Common myeloid progenitor, CD34-positive (primary cell): ENCODE data around the gene MCM10.

ENCODE experiments used
- CTCF ChIA-PET: fragments of 350-600 bp; sonication (Branson Sonifier 250); formaldehyde crosslinking; loops from one replicate; lab custom pipeline; 2021; ENCODE audit warnings: antibody characterized with exemption; lab: Charles Lee
- POLR2A ChIA-PET: fragments of 350-600 bp; sonication (Branson Sonifier 250); formaldehyde crosslinking; loops from one replicate; lab custom pipeline; 2021; ENCODE audit warnings: antibody characterized with exemption; lab: Charles Lee
- DNase-seq, 3 donors: peaks; one replicate each; pipeline versions ENCODE4 v3.0.0 to v3.0.0-alpha.2; 2013
- H3K27ac ChIP-seq, 2 experiments: 1 replicate in 1 of 2; 2 replicates in 1 of 2; pipeline ENCODE4 v1.7.0; 2013; ENCODE audit warnings: inconsistent platforms in 2 of 2, low read length in 2 of 2, mild to moderate bottlenecking in 2 of 2, low read depth in 1 of 2, moderate library complexity in 1 of 2; ENCODE audit not compliant: severe bottlenecking in 2 of 2, insufficient read depth in 1 of 2, poor library complexity in 1 of 2
- H3K27me3 ChIP-seq, 5 experiments: replicated peaks in 2 of 5; 1 replicate in 3 of 5; 2 replicates in 2 of 5; pipeline versions ENCODE4 v1.6.1 to v1.7.0; 2013; ENCODE audit warnings: low read length in 4 of 5, mild to moderate bottlenecking in 2 of 5, moderate library complexity in 2 of 5, inconsistent platforms in 1 of 5; ENCODE audit not compliant: insufficient read depth in 5 of 5, control insufficient read depth in 4 of 5
- H3K36me3 ChIP-seq, 4 experiments: 1 replicate in 2 of 4; 2 replicates in 2 of 4; pipeline versions ENCODE4 v1.6.1 to v1.7.0; 2013; ENCODE audit warnings: low read length in 3 of 4, control low read depth in 1 of 4, mild to moderate bottlenecking in 1 of 4; ENCODE audit not compliant: control insufficient read depth in 4 of 4, insufficient read depth in 4 of 4
- H3K4me1 ChIP-seq, 4 experiments: 1 replicate in 3 of 4; 2 replicates in 1 of 4; pipeline versions ENCODE4 v1.6.1 to v1.7.1; 2013; ENCODE audit warnings: low read length in 3 of 4, mild to moderate bottlenecking in 3 of 4, control low read depth in 1 of 4, inconsistent platforms in 1 of 4, moderate library complexity in 1 of 4; ENCODE audit not compliant: control insufficient read depth in 4 of 4, insufficient read depth in 4 of 4; ENCODE audit errors: control extremely low read depth in 1 of 4
- H3K4me3 ChIP-seq, 7 experiments: 1 replicate in 4 of 7; 2 replicates in 3 of 7; pipeline versions ENCODE4 v1.5.1 to v1.7.0; 2013; ENCODE audit warnings: mild to moderate bottlenecking in 7 of 7, low read length in 6 of 7, moderate library complexity in 6 of 7, inconsistent platforms in 2 of 7, low read depth in 2 of 7, control low read depth in 1 of 7; ENCODE audit not compliant: insufficient read depth in 4 of 7, control insufficient read depth in 1 of 7; ENCODE audit errors: extremely low read depth in 1 of 7
- H3K9me3 ChIP-seq, 5 experiments: 1 replicate in 4 of 5; 2 replicates in 1 of 5; pipeline versions ENCODE4 v1.6.1 to v1.7.1; 2013; ENCODE audit warnings: low read length in 4 of 5, mild to moderate bottlenecking in 2 of 5, inconsistent platforms in 1 of 5, low read depth in 1 of 5, moderate library complexity in 1 of 5; ENCODE audit not compliant: control insufficient read depth in 4 of 5, insufficient read depth in 2 of 5; ENCODE audit errors: control extremely low read depth in 1 of 5
- WGBS: methylation state at CpG from one replicate; pipeline ENCODE4 v1.1.5; 2013; ENCODE audit not compliant: insufficient coverage; 5-methylcytosine and 5-hydroxymethylcytosine counted together

The MCM10 gene

GRCh38 chr10:13120786-13121499 is 40.4 kb upstream of the MCM10 start:
- Histone ChIP-seq H3K27ac (no peak overlapping the region), H3K4me3 (no peak overlapping the region), H3K9me3 (no peaks in the 10 kb centered on the region), H3K4me1 (peaks cover 3 to 25% (median 16%) of the 10 kb centered on the region in 4 experiments), H3K36me3 (peaks cover 2 to 58% (median 22%) of the 10 kb centered on the region in 4 experiments), H3K27me3 (no peaks in the 10 kb centered on the region)
- WGBS = 93% methylated on average over 4 of the region's 10 CpGs
- POLR2A ChIA-PET = no interaction called here
- CTCF ChIA-PET = no interaction called here
- no peak for DNase-seq

- CTCF ChIA-PET = no interaction called here
- peaks cover 2 to 54% (median 19%) of the 10 kb centered on the region in 4 experiments for H3K36me3 ChIP-seq
- H3K4me3 ChIP-seq = no peak overlapping the region
- no CpG with 5 or more reads among the region's 1 CpG for WGBS
- POLR2A ChIA-PET = no interaction called here
- H3K27me3 ChIP-seq = no peaks in the 10 kb centered on the region
- no peak overlapping the region for H3K27ac ChIP-seq
- no peak for DNase-seq
- H3K9me3 ChIP-seq = no peaks in the 10 kb centered on the region
- H3K4me1 ChIP-seq = peaks cover 3 to 23% (median 16%) of the 10 kb centered on the region in 4 experiments
Measured at GRCh38 chr10:13121500-13121854, 39.9 kb upstream of the MCM10 start.

DNA sequence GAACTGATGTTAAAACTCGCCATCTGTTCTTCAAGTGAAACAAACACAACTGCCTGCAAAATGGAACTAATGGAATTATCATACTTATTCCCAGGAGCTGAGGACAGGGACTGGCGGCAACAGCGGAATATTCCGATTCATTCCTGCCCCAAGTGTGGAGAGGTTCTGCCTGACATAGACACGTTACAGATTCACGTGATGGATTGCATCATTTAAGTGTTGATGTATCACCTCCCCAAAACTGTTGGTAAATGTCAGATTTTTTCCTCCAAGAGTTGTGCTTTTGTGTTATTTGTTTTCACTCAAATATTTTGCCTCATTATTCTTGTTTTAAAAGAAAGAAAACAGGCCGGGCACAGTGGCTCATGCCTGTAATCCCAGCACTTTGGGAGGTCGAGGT is 24.7 kb upstream of the MCM10 start:
- H3K4me1 ChIP-seq = peaks cover 0 to 9% (median 3%) of the 10 kb centered on the region in 4 experiments
- no peak for DNase-seq
- no peaks in the 10 kb centered on the region for H3K9me3 ChIP-seq
- POLR2A ChIA-PET = no interaction called here
- H3K36me3 ChIP-seq = peaks cover 2 to 54% (median 12%) of the 10 kb centered on the region in 4 experiments
- WGBS = 97% methylated on average over 7 of the region's 8 CpGs
- CTCF ChIA-PET = no interaction called here
- no peak overlapping the region for H3K4me3 ChIP-seq
- no peaks in the 10 kb centered on the region for H3K27me3 ChIP-seq
- H3K27ac ChIP-seq = no peak overlapping the region

DNA sequence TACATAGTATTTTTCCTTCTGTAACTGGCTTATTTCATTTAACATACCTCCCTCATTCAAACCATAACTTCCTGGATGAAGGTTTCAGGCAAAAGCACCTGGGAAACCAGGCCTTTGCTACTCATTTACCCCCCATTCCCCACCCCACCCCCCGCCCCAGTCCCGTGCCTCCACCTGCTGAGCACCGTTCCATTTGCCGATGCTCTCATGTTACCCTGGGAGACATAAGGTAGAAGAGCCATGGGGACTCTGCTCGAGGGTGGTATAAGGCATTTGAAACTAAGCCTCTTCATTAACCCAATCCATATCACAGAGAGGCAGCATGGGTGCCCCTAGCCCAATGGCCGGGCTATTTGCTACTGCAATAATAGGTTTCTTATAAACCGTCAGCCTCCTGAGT is 22.2 kb upstream of the MCM10 start:
- ChIA-PET CTCF (no interaction called here), POLR2A (no interaction called here)
- Histone ChIP-seq H3K4me1 (no peaks in the 10 kb centered on the region), H3K9me3 (peaks cover 0 to 2% (median 0%) of the 10 kb centered on the region in 5 experiments), H3K4me3 (no peak overlapping the region), H3K27ac (no peak overlapping the region), H3K36me3 (peaks cover 2 to 44% (median 10%) of the 10 kb centered on the region in 4 experiments), H3K27me3 (no peaks in the 10 kb centered on the region)
- DNase-seq = no peak
- WGBS = 92% methylated on average over 2 of the region's 7 CpGs

DNA sequence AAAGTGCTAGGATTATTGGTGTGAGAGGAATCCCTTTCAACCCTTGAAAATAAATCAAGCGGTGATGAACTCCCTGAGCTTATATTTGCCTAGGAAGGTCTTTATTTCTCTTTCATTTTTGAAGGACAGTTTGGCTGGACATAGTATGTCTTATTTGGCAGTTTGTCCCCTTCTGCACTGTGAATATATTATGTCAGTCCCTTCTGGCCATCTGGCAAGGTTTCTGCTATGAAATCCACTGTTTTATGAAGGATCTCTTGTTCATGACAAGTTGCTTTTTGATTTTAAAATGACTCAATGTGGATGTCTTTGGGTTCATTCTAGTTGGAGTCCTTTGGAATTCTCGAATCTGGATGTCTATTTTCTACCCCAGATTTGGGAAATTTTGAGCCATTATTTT is 21.7 kb upstream of the MCM10 start:
- ChIA-PET POLR2A (no interaction called here), CTCF (interaction anchor here (1.6 kb wide), 1 partner anchor 28 kb away, joined by 3 read pairs; no protein-coding TSS in a partner anchor)
- Histone ChIP-seq H3K9me3 (peaks cover 0 to 7% (median 2%) of the 10 kb centered on the region in 5 experiments), H3K4me1 (no peaks in the 10 kb centered on the region), H3K36me3 (peaks cover 2 to 42% (median 10%) of the 10 kb centered on the region in 4 experiments), H3K27me3 (no peaks in the 10 kb centered on the region), H3K27ac (no peak overlapping the region), H3K4me3 (no peak overlapping the region)
- DNase-seq = no peak
- WGBS = no CpG with 5 or more reads among the region's 2 CpGs

DNA sequence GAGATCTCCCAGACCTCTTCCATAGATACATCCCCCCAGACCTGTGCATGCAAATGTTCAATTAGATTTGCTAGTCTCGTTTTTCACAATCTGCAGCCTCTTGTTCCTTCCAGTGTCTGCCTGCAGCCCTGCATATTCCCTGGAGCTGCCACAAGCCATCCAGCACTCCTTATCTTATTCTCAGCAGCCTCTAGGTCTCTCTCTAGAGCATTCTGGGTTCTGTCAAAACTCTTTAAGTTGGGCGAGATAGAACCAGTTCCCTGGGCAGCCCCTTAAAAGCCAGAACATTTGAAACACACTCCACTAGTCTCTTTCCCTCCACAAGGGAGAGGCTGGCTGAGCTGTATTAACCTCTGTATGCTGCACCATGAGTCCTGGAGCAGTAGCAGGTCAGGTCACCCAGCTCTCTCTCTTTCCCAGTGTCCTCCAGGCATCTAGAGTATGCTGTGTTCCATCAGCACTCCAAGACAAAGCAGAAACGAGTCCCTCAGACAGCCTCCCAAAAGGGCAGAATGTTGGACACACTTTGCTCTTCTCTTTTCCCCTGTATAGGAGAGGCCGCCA is 20.6 kb upstream of the MCM10 start:
- POLR2A ChIA-PET = no interaction called here

GRCh38 chr10:13143766-13144165 is 17.6 kb upstream of the MCM10 start:
- ChIA-PET POLR2A (no interaction called here), CTCF (no interaction called here)
- WGBS = 100% methylated on average over 1 of the region's 1 CpG
- H3K9me3 ChIP-seq = peaks cover 0 to 12% (median 2%) of the 10 kb centered on the region in 5 experiments
- H3K36me3 ChIP-seq = peaks cover 0 to 19% (median 2%) of the 10 kb centered on the region in 4 experiments
- no peak for DNase-seq
- no peak overlapping the region for H3K4me3 ChIP-seq
- H3K27me3 ChIP-seq = no peaks in the 10 kb centered on the region
- no peak overlapping the region for H3K27ac ChIP-seq
- H3K4me1 ChIP-seq = no peaks in the 10 kb centered on the region

More for the DNA sequence above, 20.6 kb upstream of the MCM10 start:
- H3K36me3 ChIP-seq = peaks cover 2 to 33% (median 6%) of the 10 kb centered on the region in 4 experiments
- WGBS = 100% methylated on average over 4 of the region's 4 CpGs
- no peaks in the 10 kb centered on the region for H3K27me3 ChIP-seq
- H3K9me3 ChIP-seq = peaks cover 0 to 12% (median 2%) of the 10 kb centered on the region in 5 experiments
- no peak for DNase-seq
- CTCF ChIA-PET = interaction anchor here (1.6 kb wide), 1 partner anchor 27 kb away, joined by 3 read pairs; no protein-coding TSS in a partner anchor
- H3K27ac ChIP-seq = no peak overlapping the region
- H3K4me3 ChIP-seq = no peak overlapping the region
- no peaks in the 10 kb centered on the region for H3K4me1 ChIP-seq
